Measurements from ENCODE around the gene RASA1.
A peak's percentile ranks its signal among the peaks of the same experiment; 100 is the strongest.

Gene RASA1

DNA sequence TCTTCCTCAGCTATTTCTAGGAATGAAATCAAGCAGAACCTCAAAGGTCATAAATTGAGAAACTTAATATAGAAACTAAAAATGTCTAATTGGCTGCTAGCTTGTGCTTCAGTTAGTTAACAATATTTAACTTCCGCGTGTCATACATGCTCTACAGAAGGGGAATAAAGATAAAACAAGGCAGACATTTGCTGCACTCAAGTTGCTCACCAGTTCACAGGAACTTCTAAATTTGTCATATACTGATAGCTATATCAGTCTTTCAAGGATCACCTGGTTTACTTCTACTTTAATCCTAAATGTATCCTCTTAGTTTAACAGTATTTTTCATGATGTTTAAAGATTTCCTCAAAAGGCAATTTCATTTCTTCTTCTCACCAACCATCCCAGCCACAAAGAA is 136.7 kb downstream of the RASA1 start:
- DNase-seq = no peak

DNA sequence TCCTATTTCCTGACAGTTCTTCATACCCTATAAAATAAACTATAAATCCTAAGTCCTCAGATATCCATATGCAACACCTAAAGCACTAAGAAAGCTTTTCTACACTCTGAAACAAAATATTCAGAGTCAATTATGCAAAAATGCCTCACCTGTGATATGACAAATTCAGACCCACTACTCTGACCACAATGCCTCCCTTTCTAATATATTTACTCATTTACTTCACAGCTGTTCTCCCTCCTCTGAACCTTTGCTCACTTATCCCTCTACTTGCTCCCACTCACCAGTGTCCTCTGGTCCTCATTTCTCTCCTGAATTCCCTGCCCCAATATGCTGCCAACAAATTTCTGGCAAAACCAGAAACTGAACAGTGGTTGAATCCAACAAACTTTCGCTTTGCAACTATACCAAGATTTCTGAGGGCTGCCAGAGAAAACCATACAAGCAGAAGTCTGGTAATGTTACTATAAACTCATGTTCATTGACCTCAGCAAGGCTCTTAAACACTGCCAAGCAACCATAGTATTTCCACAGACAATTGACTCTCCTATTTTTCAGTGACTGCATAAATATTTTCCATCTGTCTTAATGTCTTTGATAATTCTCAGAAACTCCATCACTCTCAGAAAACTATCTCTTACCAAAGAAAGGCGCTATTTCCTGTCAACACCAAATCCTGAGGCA is 137.9 kb downstream of the RASA1 start:
- no peak for DNase-seq

DNA sequence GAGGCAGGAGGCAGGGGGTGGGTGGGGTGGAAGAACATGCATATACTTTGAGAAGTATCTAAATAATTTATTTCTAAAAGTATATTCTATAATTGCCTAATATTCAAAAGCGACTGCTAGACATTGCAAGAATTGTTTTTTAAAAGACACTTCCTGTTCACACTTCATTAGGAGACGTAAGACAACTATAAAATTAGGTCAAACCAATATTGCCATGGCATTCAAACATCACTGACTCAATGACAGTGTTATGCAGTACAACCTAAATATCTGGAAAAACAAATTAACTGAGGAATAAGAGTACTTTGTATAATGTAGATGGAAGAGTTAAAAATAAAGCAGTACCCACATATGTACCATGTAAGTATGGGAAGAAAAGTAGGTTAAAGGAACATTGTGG is 140.5 kb downstream of the RASA1 start:
- DNase-seq = no peak

DNA sequence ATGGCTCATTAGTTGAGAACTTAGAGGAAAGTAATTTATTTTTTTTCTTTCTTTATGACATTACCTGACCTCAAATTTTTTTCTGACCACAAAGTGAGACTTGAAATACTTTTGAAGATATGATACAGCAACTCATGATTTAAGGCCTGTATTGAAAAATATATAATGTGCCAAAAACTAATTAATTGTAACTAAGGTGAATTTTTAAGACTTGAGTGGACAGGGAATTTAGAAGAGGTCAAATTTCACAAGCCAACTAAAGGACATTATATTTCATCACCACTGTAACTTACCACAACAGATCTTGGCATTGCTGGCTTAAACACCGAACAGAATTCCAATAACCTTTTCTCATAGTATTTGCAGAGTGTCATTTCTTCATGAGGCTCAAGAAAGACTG is 143.2 kb downstream of the RASA1 start:
- no peak for DNase-seq

DNA sequence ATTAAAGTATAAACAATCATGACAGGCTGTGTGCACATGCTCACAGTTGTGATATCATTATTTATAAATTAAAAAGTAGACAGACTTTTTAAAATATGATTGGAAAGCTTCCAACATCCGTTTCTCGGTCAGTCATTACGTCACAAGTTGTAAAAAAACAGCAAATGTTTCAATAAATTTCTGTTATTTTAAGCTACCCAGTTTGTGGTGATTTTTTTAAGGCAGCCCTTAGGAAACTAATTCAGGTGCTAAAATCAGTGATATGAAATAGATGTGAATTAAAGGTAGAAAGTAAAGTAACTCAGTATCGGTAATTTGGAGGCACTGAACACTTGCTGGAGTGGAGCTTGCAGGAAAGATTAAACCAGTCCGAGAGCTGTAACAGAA is 143.9 kb downstream of the RASA1 start:
- DNase-seq = no peak

DNA sequence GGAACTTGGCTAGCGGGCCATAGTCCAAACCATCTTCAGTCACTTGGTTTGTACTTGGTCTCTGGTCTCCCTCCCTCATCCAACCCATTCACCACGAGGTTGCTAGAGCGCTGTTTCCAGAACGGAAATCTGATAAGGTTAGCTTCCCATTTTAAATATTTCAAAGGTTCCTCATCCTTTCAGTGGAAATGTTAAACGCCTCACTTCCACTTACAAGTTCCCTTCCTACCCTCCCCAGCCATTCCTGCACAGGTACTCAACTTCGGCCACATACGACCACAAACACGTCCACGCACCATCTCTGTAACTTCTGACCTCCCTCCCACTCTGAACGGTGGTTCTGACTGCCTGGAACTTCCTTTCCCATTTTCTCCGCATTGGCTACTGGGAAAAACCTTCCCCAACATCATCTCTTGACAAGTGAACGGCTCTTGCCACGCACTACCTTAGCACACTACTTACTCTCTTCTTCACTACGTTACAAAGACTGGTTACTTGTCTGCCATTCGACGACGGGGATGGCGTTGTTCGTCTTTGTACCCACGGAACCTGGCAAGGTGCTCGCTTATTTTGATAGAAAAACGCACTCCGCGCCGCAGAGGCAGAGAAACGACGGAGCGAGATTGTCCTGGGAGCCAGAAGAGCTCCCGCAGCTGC is 144.4 kb downstream of the RASA1 start:
- DNase-seq = peak; percentile 64

DNA sequence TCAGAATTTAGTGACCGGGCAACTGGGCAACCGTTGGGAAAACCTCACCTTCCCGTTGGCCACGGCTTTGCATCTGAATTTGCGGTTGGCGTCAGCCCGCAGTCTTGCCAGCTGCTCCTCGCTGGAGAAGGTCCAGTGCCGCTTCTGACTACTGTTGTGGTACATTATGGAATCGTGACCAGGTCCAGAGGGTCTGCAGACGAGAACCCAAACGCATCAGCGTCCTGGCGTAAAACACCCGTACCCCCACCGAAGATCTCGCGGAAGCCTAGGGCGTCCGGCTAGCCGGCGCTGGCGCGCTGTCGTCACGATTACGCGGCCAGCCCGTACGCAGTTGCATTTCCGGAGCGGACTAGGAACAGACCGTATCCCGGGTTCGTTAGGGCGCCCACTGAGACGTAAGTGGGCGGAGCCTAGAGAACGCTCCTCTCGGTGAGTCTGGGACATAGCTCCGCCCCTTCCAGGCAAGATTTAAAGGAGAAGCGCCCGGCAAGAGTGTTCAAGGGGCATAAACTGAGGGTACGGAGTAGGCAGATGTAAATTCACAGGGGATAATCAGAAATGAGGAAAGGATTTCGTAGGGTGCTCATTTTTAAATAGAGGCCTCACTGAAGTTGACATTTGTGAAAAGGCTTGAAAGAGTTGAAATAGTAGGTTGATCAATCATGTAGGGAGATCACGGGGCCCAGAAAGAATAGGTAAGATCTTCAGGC is 145.1 kb downstream of the RASA1 start, which contains the start of gene CCNH:
TSS of gene CCNH (minus strand) at position 301 of the 713 bp plus-strand sequence. CDS start at position 165, 136 bp downstream.
- DNase-seq = peak; percentile 74

DNA sequence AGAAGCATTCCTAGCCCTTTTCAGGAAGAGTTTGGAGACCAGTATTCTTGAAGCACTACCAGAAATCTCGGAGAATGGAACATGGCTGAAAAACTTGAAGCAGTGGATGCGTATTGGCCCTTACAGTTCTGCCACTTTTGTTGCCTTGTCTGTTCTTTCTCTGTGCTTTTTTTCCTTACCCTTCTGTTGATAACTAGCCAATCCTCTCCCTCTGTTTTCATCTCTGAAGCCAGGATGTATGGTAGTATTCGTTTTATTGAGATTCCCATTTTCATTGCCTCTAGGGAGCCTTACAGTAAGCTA is 145.6 kb downstream of the RASA1 start:
- DNase-seq = no peak

DNA sequence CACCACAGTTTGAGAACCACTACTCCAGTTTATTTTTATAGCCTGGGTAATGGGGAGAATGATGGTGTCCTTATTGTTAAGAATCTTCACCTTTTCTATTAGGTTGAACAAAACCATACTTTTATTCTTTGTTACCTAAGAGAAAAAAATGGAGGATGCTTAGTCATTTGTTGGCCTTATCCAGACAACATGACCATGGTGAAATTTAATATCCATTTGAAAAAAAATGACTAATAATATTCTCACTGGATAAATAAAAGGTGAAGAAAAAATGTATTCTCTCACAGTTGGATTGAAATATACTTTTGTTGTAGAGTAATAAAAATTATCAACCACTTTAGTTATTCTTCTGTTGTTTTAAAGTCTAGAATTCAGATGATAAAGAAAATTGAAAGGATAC is 150.8 kb downstream of the RASA1 start:
- no peak for DNase-seq

DNA sequence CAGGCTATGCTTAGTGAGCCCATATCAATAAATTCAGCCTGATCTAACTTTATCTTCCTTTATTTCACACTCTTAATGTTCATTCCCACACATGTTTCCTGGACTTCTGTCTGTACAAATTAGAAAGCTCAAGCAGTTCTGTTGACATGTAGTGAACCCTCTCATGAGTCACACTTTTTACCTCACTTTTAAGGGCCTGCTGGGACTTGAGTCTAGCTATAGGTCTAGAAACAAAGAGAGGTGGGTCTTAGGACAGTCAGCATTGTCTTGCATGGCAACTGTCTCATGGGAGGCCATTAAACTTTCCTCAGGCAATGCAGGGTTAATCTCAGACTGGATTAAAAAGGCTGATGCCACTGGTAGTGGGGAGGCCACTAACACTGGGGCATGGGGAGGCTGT is 153.6 kb downstream of the RASA1 start:
- no peak for DNase-seq

DNA sequence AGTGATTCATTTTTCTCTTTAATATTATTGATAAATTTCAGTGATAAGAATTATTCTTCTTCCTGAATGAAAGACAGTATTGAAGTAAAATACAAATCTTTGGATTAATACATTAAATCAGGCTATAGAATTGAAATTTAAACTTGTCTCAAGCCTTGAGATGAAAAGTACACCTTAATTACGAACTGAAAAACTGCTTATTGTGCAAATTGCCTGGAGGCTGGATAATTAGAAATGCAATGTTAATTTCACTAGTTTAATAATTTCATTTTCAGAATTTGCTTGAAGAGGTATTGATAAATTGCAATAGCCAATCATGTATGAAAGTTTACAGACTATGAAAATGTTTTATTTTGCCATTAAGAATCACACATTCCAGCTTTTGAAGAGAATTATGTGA is 156.1 kb downstream of the RASA1 start:
- no peak for DNase-seq

DNA sequence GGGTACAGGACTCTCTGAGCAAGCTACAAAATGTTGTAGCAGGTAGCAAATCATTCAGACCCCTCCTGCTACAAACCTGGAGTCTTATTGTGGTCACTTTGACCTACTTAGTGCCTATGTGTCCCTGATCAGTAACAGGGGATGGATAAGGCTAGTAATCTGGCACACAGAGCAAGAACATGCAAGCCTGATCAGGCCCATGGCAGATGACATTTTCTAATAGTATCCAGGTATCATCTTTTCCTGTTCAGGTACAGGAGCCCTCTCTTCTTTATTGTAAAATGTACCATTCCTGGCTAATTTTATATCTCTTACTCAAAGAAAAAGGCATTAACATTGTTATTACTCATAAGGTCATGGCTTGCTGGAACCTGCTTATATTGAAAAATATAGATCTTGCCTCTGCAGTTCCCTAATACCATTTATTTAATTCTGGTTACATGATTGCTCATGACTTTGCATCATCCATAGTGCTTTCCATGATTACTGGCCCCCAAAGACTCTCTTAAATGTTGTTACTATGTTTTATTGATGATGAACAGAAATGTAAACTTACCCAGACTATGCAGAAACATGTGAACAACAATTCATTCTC is 163.3 kb downstream of the RASA1 start:
- DNase-seq = no peak

DNA sequence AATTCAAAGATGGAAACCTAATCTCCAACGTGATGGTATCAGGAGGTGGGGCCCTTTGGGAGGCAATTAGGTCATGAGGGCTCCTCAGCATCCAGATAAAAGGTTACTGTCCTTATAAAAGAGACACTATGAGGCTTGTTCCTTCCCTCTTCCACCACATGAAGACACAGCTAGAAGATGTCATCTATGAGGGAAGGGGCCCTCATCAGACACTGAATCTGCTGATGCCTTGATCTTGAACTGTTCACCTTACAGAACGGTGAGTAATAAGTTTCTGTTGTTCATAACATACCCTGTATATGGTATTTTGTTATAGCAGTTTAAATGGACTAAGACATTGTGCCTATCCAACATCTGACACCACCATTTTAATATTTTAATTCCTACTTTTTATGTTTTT is 164.8 kb downstream of the RASA1 start:
- DNase-seq = no peak

DNA sequence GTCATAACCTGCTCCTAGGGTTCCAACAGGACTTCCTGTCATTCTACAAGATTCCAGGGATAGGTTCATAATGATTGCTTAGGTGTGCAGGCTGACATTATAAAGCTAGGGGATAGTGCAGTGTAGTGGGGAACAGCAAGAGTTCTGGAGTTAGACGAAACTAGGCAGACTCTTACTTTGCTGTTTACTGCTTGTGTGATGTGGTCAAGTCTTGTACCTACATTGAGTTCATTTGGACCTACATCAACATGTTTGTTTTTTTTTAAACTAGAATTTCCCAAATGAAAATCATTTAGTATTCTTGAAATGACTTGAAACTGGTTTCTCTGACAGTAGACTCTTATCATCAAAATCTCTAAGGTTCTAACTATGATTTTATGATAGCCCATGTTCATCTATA is 166.3 kb downstream of the RASA1 start:
- DNase-seq = no peak

DNA sequence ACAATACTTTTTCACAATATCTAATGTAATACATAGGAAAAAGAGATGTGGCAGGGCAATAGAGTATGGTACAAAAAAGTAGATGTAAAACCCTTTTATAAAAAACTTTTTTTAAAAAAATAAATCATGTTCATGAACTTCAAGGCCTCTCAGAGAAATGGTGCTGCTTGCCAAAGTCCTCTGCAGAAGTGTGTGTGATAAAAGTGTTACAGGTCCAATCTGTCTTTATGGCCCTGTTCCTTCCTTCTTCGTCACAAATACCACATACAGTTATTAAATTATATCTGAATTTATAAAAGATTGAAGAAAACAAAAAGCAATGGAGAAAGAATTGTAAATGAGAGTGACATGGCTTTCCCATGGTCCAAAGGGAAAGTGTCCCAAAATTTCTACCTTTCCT is 166.8 kb downstream of the RASA1 start:
- DNase-seq = no peak

DNA sequence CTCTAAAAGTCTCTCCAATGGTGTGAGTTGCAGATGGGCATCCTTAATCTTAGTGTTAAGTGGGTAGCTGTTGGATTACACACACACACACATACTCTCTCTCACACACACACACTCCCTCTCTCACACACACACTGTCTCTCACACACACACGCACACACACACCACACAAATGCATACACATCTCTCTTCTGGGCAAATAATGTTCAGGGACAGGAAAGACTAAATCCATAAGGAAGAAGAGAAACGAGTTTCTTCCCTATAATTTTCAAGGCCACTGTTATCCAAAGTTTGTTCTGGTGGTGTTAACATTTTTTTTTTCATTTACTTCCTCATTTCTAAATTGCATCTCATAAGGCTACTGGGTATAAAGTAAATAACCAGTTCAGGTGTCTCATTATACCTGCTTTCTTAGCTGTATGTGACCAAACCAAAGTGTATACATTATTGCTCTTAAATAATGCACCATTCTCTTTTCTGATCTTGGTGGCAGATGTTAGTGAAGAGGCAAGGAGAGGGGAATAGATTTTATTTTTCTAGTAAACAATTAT is 167.5 kb downstream of the RASA1 start:
- no peak for DNase-seq

DNA sequence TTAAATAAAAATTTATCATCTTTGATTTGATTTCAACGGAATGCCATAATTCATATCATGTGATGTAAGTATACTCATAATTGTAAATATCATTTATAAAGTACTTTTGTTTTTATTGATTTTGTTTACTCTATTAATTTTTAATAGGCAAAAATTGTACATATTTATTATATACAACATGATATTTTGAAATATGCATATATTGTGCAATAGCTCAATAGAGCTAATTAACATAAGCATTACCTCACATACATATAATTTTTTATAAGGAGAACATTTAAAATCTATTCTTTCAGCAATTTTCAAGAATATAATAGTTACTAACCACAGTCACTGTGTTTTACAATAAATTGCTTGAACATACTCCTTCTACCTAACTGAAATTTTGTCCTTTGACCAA is 170.0 kb downstream of the RASA1 start:
- no peak for DNase-seq

DNA sequence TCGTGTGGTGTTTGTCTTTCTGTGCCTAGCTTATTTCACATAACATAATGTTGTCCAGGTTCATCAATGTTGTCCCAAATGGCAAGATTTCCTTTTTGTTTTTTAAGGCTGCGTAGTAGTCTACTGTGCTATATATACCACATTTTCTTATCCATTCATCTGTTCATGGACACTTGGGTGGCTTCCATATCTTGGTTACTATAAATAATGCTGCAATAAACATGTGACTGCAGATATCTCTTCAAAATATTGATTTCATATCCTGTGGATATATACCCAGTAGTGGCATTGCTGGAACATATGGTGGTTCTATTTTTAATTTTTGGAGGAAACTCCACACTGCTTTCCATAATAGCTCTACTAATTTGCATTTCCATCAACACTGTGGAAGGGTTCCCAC is 170.5 kb downstream of the RASA1 start:
- DNase-seq = no peak
